GM19455 (cell line): ENCODE measurements around the gene POTEG.
"Not testable (repeated sequence)": the region's sequence is repeated elsewhere in the genome, so short reads cannot be mapped to it uniquely, and the experiment has no call there.

ENCODE experiments used
- ATAC-seq: cut with Tn5 transposase; IDR thresholded peaks from one replicate; pipeline ENCODE4 v1.9.1; 2021; ENCODE audit not compliant: unreplicated experiment

The POTEG gene

DNA sequence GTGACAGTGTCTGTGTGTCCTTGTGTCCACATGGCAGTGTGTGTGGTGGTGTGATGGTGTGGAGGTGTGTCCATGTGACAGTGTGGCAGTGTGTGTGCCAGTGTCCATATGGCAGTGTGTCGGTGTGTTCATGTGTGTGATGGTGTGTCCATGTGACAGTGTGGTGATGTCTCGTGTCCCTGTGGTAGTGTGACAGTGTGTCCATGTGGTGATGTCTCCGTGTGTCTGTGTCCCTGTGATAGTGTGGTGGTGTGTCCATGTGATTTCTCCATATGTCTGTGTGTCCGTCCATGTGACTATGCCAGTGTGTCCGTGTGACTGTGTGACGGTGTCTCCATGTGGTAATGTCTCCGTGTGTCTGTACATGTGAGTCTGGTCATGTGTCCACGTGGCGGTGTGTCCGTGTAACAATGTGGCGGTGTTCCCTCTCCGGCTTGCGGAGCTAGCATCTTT lies 59.7 kb downstream of the POTEG start:
- ATAC-seq = not testable (repeated sequence)

DNA sequence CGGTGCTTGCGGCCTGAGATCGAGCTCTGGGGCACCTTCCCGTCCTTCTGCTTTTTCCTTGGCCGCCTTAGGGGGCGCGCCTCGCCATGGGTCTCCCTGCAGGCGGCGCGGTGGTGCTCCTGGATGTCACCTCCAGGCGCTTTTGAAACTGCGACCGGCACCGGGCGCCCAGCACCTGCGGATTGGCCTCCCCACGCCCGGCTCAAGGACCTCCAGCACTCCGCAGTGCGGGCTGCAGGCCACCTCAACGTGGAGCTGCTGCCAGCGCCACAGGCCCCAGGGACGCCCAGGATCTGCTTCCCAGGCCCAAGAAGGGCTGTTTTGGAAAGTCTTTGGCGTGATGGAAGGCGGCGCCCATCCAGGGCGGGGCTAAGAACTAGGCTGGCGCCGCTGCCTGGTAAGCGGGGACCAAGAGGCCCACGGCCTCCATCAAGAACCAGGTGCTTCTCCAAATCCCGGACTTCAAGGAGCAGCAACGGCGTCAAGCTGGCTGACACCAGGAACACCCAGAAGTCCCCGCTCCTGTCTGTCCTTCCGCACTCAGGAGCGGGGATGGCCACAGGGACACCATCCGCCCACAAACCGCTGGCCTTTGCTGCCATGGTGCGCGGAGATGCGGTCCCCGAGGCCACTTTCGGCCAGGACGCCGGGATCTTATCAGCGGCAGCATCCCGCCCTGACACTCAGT lies 61.2 kb downstream of the POTEG start:
- not testable (repeated sequence) for ATAC-seq

DNA sequence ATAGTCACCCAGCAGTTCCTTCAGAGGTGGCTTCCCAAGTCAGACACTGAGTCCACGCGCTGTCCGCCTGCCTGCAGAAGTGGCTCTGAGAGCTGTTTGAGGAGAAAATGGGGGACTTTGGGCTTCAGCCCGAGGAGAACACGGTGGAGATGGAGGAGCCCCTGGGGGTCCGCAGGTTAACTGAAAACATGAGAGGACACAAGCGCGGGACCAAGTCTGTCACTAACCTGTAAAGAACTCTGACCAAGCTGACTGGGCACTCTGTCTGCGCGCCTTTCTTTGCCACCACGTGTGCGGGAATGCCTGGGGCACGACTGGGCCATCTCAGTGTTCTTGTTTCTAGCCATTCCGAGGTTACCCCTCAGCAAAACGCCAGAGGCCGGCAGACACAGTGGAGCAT lies 62.4 kb downstream of the POTEG start:
- ATAC-seq = not testable (repeated sequence)

DNA sequence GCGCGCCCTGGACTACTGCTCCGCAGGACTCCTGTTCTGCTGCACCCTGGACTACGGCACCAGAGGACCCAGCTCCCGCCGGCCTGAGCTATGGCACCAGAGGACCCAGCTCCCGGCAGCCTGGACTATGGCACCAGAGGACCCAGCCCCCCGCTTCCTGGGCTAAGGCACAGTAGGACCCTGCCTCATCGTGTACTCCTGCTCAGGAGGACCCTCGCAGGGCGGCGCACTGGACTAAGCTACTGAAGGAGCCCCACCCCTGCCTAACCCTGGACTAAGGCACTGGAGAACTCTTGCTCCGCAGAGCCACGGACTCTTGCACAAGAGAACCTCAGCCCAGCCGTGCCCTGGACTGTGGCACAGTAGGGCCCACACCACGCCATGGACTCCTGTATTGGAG lies 71.3 kb downstream of the POTEG start:
- ATAC-seq = not testable (repeated sequence)

DNA sequence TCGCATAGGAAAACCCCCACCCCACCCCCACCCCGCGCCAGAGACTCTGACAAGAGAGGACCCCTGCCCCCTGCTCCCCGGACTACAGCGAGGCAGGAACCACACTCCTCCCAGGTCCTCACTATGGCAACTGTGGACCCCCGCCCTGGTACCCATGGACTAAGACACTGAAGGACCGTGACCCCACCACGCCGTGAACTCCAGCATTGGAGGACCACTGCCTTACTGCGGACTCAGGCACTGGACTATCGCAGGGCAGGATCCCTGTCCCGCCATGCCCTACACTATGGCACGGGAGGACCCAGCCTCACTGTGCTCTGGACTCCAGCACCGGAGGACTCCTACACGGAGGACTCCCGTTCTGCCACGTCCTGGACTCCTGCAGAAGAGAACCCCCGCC lies 71.8 kb downstream of the POTEG start:
- not testable (repeated sequence) for ATAC-seq

DNA sequence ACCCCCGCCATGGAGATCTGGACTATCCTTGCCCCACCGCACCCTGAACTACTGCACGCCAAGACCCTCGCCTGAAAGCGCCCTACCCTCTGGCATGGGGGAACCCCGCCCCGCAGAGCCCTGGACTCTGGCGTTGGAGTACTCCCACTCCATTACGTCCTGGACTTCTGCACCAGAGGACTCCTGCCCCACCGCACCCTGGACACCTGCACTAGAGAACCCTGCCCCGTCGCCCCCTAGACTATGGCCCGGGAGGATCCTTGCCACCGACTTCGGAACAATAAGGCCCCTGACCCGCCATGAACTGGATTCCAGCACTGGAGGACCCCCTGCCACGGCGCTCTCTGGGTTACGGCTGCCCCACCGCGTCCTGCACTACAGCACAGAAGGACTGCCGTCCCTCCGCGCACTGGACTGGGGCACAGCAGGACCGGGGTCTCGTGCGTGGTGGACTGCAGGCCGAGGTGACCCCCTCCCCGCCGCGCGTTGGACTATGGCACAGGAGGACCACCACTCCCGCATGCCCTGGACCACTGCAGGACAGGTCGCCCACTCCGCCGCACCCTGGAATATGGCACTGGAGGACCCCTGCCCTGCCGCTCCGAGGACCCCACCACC lies 72.4 kb downstream of the POTEG start:
- ATAC-seq = not testable (repeated sequence)

DNA sequence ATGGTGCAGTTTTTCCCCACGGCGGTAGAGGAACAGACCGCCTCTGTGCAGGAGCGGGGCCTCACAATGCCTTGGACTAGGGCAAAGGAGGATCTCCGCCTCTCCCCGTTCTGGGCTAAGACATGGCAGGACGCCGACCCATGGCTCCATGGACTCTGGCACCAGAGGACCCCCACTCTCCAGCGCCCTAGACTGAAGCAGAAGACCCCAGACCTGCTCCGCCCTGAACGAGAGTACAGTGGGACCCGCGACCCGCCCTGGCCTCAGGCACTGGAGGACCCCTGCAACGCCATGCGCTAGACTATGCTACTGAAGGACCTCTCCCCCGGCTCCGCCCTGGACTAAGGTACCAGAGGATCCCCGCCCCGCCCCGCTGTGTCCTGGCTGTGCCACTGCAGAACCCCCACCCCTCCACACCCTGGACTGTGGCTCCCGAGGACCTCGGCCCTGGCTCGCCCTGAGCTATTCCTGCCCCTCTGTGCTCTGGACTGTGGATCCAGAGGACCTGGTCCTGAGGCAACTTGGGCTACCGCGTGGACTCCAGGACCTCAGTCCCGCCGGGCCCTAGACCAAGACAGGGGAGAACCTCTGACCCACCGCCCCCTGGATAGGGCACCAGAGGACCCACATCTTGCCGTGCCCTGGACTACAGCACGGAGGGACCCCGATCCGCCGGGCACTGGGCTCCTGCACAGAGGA lies 73.1 kb downstream of the POTEG start:
- not testable (repeated sequence) for ATAC-seq
